Calu3 (cell line): ENCODE data around the gene CCDC148. TPM values are rescaled to one million over a fixed set of nuclear protein-coding genes. Genes with fewer than 3 reads are reported as not detected.

Source experiments
- BruUV-seq: library from RNA; stranded (reverse); fragments of 400-500 nt; replicated peaks from 2 replicates; lab custom pipeline; 2021; lab: Mats Ljungman, UMichigan
- CTCF ChIA-PET: fragments of 300-600 bp; sonication (Branson Sonifier 250); formaldehyde crosslinking; loops from one replicate; lab custom pipeline; 2022; ENCODE audit warnings: antibody characterized with exemption; lab: Charles Lee
- DNase-seq: peaks from one replicate; pipeline ENCODE4 v3.0.0; 2022
- H3K27ac Mint-ChIP-seq: one replicate; pipeline ENCODE4 v1.8.0; 2022; ENCODE audit warnings: mixed read lengths; ENCODE audit not compliant: unreplicated experiment
- H3K27me3 Mint-ChIP-seq: one replicate; pipeline ENCODE4 v1.8.0; 2022; ENCODE audit warnings: mixed read lengths; ENCODE audit not compliant: unreplicated experiment
- H3K36me3 Mint-ChIP-seq: one replicate; pipeline ENCODE4 v1.8.0; 2022; ENCODE audit warnings: mild to moderate bottlenecking, moderate library complexity, mixed read lengths; ENCODE audit not compliant: insufficient read depth, unreplicated experiment
- H3K4me1 Mint-ChIP-seq: one replicate; pipeline ENCODE4 v1.8.0; 2022; ENCODE audit warnings: mild to moderate bottlenecking, low read depth, mixed read lengths; ENCODE audit not compliant: unreplicated experiment
- H3K4me3 Mint-ChIP-seq: one replicate; pipeline ENCODE4 v1.8.0; 2022; ENCODE audit warnings: mild to moderate bottlenecking, low read depth, moderate library complexity, mixed read lengths; ENCODE audit not compliant: unreplicated experiment
- H3K9me3 Mint-ChIP-seq: one replicate; pipeline ENCODE4 v1.8.0; 2022; ENCODE audit warnings: low read depth, mixed read lengths; ENCODE audit not compliant: unreplicated experiment
- intact Hi-C: fragments of 100-400 bp; cut with micrococcal nuclease; formaldehyde crosslinking; loops from one replicate; pipeline ENCODE4 v1.10.0; 2022; ENCODE audit not compliant: unreplicated experiment
- total RNA-seq: library from RNA; stranded (reverse); gene quantifications from 2 replicates; pipeline ENCODE4 v1.2.3, GENCODE V29; 2022
- TF ChIP-seq, protein P1 (sequence below): fragments of 200-600 bp; IDR thresholded peaks from one replicate; pipeline ENCODE4 v1.8.0; 2022; ENCODE audit warnings: antibody characterized with exemption; ENCODE audit not compliant: unreplicated experiment

Gene CCDC148
- total RNA-seq, 1 experiment from 2014 or later: 5.1 TPM

DNA sequence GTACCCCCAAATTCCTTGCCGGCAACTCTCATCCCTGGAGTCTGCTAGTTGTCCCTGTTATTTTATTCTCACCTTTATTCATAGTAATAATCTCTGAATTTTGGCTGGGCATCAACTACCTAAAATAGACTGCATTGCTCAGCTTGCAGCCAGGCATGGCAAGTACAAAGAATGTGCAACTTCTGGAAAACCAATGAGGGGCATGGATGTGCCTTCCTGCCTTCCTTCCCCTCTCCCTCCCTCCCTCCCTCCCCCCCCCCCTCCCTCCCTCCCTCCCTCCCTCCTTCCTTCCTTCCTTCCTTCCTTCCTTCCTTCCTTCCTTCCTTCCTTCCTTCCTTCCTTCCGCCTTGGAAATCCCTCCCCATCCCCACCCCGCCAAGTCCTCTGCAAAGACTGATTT lies 162.8 kb downstream of the CCDC148 start:
- Mint-ChIP-seq H3K9me3 (peaks cover 2% of the 10 kb centered on the region), H3K4me3 (no peak overlapping the region), H3K36me3 (no peaks in the 10 kb centered on the region), H3K27me3 (peaks cover 13% of the 10 kb centered on the region), H3K4me1 (no peaks in the 10 kb centered on the region), H3K27ac (no peak overlapping the region)
- CTCF ChIA-PET: no interaction called here
- DNase-seq: no peak
- no TSS peak for BruUV-seq
- TF ChIP-seq, protein P1, sequence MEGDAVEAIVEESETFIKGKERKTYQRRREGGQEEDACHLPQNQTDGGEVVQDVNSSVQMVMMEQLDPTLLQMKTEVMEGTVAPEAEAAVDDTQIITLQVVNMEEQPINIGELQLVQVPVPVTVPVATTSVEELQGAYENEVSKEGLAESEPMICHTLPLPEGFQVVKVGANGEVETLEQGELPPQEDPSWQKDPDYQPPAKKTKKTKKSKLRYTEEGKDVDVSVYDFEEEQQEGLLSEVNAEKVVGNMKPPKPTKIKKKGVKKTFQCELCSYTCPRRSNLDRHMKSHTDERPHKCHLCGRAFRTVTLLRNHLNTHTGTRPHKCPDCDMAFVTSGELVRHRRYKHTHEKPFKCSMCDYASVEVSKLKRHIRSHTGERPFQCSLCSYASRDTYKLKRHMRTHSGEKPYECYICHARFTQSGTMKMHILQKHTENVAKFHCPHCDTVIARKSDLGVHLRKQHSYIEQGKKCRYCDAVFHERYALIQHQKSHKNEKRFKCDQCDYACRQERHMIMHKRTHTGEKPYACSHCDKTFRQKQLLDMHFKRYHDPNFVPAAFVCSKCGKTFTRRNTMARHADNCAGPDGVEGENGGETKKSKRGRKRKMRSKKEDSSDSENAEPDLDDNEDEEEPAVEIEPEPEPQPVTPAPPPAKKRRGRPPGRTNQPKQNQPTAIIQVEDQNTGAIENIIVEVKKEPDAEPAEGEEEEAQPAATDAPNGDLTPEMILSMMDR: no peak
- intact Hi-C loops: no loop called here

DNA sequence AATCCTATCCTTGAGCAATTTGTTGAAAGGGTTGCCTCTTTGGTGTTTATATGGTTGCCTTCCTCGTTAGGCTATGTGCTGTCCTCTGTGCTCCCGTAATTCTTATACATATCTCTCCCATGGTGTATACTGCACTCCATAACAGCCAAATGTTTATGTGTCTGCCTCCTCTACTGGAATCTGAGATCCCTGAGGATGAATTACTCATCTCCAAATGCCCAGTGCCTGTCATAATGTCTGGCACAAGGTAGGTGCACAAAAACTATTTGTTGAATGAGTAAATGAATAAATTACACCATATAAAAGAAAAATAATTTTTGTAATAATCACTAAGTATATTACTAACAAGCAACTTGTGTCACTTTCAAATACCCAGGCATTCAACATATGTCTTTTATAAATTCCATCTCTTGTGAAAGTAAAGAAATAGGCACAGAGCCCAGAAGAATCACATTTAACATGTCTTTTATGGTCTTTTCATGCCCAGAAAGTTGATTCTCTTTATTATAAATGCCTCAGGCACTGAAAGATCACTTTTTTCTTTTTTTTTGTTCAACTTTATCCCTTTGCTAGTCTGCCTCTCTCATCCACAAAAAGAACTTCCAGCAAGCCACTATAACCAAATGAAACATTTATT lies 164.9 kb downstream of the CCDC148 start:
- intact Hi-C loops: no loop called here
- H3K9me3 Mint-ChIP-seq: peaks cover 6% of the 10 kb centered on the region
- CTCF ChIA-PET: no interaction called here
- no TSS peak for BruUV-seq
- no peak overlapping the region for H3K4me3 Mint-ChIP-seq
- no peak for DNase-seq
- TF ChIP-seq, protein P1: no peak
- no peak overlapping the region for H3K27ac Mint-ChIP-seq
- no peaks in the 10 kb centered on the region for H3K36me3 Mint-ChIP-seq
- H3K27me3 Mint-ChIP-seq: peaks cover 13% of the 10 kb centered on the region
- no peaks in the 10 kb centered on the region for H3K4me1 Mint-ChIP-seq

DNA sequence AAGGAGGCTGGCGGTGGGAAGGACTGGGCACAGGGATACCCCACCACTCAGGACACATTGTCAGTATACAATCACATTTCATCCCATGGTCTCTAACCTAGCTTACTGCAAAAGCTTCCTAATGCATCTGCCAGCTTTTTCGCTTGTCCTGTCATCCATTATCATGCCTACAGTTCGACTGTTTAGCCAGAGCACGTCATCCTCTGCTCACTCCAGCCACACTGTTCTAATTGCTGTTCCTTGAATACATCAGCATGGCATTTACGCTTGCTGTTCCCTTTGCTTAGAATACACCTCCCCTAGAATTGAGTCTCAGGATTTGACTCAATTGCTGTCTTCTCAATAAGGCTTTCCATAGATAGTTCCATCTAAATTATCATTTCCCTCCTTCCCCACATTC lies 166.3 kb downstream of the CCDC148 start:
- no TSS peak for BruUV-seq
- no peak overlapping the region for H3K4me3 Mint-ChIP-seq
- CTCF ChIA-PET: no interaction called here
- H3K4me1 Mint-ChIP-seq: no peaks in the 10 kb centered on the region
- TF ChIP-seq, protein P1: no peak
- H3K9me3 Mint-ChIP-seq: peaks cover 10% of the 10 kb centered on the region
- H3K36me3 Mint-ChIP-seq: no peaks in the 10 kb centered on the region
- H3K27ac Mint-ChIP-seq: no peak overlapping the region
- intact Hi-C loops: no loop called here
- peaks cover 13% of the 10 kb centered on the region for H3K27me3 Mint-ChIP-seq
- DNase-seq: no peak

DNA sequence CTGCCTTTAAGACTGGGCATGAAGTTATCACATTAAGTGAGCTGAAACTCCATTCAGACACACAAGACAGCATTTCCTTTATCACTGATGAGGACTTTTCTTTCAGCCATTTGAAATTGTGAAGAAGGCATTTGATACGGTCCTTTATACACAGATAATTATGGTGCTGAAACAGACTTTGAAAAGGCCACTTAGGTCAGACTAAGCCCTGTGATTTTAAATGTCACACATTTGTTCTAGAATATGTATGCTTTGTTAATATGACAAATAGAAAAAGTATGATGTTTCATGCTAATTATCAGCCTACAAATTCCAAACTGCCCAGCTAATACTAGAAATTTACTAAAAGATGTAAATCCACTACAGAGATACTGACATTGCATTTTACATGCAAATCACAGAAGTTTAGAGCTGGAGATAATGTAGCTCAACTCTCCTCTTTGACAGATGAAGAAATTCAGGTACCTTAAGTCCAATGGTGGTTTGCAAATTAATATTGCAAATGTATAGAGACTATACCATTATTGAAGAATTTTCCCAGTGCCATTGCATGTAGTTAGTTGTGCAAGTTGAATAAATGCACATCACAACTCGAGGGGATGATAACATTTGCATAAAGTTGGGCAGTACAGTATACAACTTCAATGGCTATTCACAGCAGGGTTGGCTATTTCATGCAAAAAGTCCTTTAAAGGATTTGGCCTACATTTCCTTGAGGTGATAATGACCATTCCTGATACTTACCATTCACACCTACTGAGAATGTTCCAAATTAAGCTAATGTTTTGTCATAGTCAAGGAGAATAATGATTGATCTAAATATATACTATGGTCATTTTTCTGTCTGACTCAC lies 179.7 kb downstream of the CCDC148 start:
- CTCF ChIA-PET: no interaction called here
- Mint-ChIP-seq H3K9me3 (no peaks in the 10 kb centered on the region), H3K27ac (no peak overlapping the region), H3K4me1 (no peaks in the 10 kb centered on the region), H3K4me3 (no peak overlapping the region), H3K27me3 (no peaks in the 10 kb centered on the region), H3K36me3 (no peaks in the 10 kb centered on the region)
- intact Hi-C loops: no loop called here
- DNase-seq: no peak
- TF ChIP-seq, protein P1: no peak
- no TSS peak for BruUV-seq
